GM19238 (cell line): ENCODE data around the gene CEACAM16.

Experiments used
- DNase-seq: peaks from one replicate; pipeline ENCODE4 v3.0.0; 2011; ENCODE audit warnings: low spot score; ENCODE audit not compliant: insufficient read length

The CEACAM16 gene

DNA sequence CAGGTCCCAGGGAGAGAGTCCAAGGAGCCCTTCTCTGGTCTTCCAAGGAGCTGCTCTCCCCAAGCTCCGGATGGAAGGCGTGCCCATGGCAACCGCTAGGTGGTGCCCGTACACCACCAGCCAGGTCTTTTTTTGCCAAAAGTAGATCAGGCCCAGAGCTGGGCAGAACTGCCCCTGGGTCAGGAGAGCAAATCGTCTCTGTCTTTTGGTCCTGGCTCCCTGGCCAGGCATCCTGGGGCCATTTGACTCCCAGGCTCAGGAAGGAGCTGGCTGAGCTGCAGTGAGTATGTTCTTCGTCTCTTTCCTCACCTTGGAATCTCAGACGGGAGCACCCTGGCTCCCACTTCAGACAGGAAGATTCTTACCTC lies 25.0 kb downstream of the CEACAM16 start:
- DNase-seq, result peak; percentile 74

DNA sequence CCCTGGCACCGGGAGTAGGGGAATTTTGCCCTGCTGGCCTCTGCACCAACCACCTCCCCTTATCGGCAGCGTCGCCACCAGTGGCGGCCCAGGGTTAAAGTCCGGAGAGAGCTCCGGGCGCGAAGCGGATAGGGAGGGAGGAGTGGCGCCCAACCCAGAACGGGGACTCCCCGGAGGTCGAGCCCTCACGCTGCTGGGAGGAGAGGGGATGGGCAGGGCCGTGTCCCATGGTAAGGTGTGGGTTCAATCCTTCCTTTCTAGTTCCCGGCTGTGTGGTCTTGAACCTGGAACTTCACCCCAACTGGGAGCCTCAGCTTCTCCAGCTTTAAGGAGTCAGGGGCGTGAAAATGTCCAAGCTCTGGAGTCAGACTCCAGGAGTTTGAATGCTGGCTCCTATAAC lies 26.3 kb downstream of the CEACAM16 start:
- no peak for DNase-seq

DNA sequence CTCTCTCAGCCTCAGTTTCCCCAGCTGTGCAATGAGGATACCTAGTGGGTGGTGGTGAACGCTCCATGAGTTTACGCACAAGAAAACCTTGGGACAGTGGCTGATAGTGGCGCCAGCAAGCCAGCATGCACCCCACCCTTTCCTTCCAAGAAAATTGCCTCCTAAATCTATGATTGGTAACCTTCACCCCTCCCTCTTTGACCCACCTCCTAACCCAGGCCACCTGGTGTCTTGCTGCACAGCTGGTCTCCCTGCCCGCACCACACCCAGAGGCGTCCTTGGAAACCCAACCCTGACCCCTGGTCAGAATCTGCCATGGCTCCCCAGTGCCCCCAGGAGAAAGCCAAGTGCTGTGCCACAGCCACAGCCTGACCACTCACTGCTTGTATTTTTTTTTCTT lies 26.7 kb downstream of the CEACAM16 start:
- DNase-seq, result no peak

DNA sequence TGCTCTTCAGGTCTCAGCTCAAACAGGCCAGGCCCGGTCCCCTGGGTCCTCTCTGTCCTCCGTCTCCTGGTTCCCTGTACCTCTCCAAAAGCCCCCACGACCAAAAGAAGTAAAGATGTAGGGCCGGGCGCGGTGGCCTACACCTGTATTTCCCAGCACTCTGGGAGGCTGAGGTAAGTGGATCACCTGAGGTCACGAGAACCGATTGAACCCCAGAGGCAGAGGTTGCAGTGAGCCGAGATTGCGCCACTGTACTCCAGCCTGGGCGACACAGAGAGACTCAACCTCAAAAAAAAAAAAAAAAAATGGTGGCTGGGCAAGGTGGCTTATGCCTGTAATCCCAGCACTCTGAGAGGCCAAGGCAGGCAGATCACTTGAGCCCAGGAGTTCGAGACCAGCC lies 27.5 kb downstream of the CEACAM16 start:
- DNase-seq, result no peak

DNA sequence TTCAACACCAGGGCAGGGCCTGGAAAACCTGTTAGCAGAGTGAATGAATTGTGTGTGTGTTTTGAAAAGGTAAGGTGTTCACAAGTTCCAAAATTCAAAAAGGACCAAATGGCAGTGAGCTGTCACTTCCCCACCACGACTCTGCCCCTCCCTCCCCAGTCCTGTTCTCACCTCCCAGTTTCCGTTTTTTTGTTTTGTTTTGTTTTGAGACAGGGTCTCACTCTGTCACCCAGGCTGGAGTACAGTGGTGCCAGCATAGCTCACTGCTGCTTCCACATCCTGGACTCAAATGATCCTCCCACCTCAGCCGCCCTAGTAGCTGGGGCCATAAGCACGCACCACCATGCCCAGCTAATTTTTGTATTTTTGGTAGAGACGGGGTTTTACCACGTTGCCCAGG lies 29.2 kb downstream of the CEACAM16 start:
- DNase-seq, result no peak

DNA sequence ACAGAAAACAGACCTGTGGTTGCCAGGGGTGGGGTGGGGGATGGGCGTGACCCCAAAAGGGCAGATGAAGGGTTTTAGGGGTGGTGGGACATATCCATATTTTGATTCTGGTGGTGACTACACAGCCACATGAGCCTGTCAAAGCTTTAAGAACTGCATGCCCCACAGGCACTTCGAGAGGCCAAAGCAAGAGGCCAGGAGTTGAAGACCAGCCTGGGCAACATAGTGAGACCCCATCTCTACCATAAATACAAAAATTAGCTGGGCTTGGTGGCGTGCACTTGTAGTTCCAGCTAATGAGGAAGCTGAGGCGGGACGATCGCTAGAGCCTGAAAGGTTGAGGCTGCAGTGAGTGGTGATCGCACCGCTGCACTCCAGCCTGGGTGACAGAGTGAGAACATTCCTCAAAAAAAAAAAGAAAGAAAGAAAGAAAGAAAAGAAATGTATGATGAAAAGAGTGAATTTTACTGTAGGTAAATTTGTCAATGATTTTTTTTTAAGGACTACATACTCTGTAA lies 30.6 kb downstream of the CEACAM16 start:
- no peak for DNase-seq

DNA sequence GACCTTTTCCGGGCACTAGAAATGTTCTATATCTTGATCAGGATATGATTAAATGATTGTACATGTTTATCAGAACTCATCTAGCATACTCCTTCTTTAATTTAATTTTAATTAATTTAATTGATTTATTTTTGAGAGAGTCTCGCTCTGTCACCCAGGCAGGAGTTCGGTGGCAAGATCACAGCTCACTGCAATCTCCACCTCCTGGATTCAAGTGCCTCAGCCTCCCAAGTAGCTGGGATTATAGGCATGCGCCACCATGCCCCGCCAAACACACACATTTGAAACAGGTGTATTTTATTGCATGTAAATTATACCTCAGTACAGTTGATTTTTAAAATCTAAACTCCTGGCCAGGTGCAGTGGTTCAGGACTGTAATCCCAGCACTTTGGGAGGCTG lies 32.1 kb downstream of the CEACAM16 start:
- no peak for DNase-seq

DNA sequence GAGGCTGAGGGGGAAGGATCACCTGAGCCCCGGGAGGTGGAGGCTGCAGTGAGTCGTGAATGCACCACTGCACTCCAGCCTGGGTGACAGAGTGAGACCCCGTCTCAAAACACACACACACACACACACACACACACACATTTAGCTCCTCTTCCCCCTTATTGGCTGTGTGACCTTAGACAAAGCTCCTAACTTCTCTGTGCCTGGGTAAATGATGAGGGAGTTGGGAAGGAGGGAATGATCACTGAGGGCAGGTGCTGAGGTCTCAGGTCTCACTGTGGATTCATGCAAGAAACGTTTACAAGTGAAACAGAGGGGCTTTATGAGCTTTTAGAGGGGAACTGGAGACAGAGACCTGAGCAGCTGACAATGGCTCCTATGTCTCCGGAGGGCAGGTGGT lies 32.7 kb downstream of the CEACAM16 start:
- DNase-seq, result no peak

DNA sequence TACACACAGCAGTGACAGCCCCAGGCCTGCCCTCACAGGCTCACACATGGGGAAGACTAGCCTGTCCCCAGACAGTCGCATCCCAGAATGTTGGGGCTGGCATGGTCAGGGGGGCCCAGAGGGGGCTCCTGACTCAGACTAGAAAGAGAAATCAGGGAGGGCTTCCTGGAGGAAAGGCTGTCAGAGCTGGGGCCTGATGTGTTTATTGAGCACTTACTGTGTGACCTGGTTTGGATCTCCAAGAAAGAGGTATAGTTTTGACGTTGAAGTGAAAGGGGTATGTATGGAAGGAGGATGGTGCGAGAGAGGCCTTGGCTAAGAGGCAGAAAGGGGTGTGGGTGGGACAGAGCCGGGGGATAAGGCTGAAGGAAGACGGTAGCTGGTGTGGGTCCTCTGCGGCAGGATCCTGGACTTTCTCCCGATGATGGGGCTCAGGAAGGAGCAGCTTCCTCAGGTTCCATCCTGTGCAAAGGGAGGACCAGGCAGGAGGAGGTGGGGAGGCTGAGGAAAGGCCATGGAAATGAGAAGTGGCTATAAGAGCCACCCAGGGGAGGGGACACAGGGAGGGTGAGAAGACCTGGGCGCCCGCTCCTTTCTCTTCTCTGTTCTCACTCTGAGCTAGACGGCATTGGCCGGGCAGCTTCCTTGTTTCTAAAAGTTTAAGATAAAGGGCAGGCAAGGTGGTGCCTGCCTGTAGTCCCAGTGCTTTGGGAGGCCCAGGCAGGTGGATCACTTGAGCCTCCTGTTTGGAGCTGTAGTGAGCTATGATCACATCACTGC lies 33.5 kb downstream of the CEACAM16 start:
- no peak for DNase-seq

DNA sequence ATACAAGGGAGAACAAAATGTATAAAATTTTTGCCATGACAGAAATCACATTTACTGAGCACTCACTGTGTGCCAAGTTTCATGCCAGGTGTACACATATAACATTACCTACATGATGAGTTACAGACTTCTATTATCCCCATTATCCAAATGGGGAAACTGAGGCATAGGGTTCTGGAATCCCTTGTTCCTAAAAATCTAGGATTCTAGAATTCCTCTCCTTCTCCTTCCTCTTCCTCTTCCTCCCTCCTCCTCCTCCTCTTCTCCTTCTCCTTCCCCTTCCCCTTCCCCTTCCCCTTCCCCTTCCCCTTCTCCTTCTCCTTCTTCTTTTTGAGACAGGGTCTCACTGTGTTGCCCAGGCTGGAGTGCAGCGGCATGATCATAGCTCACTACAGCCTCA lies 35.4 kb downstream of the CEACAM16 start:
- no peak for DNase-seq

DNA sequence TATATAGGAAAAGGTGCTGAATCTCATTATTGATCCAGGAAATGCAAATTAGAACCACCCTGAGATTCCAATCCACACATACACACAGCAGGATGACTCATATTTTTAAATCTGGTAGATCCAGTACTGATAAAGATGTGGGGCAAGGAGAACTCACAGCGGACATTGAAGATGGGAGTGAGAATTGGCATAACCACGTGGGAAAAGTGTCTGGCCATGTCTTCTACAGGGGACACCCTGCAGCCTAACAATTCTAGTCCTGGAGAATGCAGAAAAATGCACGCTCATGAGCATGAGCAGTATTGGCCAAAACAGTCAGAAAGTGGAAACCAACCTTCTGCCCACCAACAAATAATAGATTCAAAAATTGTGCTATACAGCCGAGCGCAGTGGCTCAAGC lies 36.1 kb downstream of the CEACAM16 start:
- DNase-seq, result no peak

DNA sequence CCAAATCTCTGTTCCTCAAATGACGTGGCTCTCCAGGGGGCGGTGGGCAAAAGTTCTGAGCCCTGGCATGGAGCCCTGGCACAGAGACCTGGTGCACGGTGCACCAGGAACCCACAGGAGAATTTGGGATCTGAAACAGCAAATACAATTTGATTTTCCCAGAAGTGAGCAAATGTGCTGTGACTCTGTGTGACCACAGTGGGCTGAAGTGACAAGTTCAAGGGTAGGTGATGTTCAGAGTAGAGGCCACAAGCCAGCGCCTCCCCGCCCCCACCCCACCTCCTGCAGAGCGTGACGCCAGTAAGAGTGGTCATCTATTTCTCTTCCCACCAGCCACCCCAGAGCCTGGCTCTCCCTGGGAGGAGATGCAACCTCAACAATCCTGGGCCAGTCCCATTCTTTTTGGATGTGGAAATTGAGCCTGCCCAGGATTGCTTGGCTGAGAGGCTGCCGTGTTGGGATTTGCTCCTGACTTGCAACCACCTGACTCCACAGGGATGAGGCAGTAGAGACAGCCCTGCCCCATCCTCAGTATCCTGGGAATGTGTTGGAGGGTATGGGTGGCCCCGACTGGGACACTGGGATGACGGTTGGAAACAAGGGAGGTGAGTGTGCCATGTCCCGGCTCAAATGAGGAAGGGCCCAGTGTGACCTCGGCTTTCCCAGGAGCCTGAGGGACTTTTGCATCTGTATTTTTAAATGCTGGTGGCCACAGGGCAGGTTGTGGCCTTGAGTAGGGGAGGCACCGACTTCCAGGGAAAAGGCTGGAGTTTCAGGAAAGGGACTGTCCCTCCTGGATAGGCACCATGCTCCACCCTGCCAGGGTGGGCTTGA lies 38.5 kb downstream of the CEACAM16 start:
- no peak for DNase-seq

DNA sequence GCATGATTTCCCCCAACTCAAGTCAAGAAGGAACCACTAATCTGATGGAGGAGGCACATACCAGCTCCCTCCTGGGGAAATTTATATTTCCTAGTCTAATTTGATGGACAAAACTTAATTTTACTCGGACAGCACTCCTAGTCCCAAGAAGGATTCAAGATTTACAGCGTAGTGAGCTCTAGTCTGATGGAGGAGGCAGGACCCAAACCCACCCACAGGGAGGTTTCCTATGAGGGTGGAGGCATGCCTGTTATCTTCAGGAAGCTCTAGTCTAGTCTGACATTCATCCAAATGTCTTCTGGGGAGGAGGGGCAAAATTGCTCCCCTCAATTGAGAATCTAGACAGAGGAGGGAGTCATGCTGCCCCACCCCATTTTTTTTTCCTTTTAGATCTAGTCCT lies 39.2 kb downstream of the CEACAM16 start:
- no peak for DNase-seq

DNA sequence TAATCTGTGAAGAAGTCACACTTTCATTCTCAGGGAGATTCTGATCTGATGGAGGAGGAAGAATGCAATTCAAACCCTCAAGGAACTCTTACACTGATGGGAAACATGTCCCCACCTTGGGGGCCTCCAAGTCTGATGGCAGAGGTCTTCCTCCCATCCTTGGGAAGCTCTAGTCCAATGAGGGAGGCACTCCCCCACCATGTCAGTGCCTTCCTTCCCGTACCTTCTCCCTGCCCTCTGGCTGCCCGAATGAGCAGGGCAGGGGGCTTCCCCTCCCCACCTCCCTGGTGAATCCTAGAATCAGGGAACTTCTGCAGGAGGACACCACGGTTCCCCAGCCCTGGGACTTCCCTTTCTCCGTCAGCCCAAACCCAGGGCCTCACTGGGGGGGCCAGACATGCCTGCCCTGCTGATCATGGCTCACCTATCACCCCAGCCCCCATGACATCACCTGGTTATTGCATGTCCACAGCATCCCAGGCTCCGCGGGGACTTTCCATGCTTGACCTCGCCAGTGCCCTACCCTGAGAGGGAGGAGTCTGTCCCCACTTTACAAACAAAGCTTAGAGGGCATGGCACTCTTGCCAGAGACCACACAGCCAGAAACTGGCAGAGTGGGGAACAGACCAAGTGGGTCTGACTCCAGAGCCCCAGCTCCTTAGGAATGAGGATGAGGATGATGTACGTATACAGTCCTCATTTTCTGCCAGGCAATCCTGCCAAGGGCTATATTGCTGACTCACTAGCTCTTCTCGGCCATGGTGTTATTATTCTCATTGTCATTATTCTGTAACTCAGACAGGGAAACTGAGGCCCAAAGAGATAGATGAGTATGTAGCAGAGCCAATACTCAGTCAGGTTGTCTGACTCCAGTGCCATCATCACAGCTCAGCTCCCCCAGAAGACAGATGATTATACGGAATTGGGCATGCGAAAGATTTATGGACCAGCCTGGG lies 39.9 kb downstream of the CEACAM16 start:
- DNase-seq, result no peak

DNA sequence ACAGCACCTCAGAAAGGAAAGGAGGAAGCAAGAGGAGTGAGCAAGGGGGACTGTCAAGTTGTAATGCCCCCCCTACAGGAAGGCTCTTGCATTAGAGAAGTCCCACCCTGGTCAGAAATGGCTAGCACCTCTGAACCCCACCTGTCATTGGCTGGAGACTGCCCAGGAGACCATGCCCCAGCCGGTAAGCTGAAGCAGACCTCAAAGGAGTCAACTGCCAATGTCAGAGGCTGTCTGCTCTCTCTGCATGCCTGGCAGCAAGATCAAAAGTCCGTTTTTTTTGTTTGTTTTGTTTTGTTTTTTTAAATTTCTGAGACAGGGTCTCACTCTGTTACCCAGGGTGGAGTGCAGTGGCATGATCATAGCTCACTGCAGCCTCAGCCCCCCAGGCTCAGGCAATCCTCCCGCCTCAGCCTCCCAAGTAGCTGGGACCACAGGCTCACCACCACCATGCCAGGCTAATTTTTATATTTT lies 41.4 kb downstream of the CEACAM16 start:
- no peak for DNase-seq

DNA sequence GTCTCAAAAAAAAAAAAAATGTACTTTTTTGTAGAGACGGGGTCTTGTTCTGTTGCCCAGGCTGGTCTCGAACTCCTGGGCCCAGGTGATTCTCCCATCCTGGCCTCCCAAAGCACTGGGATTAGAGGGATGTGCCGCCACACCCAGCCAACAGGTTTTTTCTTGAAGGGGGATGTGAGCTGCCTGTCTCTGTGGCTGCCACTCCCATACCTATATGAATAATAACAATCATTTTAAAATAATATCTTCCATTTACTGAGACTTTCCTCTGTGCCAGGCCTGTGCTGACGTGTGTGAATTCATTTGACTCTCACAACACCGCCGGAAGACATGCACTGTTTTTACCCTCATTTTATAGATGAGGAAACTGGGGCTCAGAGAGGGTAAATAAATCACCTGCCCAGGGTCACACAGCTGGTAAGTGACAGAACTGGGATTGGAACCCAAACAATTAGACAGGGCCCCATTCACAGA lies 42.3 kb downstream of the CEACAM16 start:
- no peak for DNase-seq

DNA sequence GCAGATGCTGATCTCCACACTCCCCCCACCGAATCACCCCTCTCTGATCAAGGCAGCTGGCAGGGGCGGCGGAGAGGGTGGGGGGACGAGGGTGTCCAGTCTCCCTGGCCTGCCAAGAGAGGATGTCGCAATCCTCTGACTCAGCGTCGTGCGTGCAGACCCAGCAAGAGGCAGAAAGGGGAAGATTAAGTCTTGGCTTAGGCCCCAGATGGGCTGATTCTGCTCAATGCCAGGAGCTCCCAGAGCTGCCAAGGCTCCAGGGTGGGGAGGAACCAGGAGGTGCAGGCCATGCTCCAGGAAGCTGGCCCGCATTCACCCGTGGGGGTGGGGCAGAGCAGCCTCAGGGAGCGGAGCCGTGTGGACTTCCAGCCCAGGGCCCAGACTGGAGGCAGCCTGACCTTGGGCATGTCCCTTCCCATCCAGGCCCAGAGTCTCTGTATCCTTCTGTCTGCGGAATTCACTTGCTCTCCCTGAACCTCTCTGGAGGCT lies 42.9 kb downstream of the CEACAM16 start:
- DNase-seq, result no peak

DNA sequence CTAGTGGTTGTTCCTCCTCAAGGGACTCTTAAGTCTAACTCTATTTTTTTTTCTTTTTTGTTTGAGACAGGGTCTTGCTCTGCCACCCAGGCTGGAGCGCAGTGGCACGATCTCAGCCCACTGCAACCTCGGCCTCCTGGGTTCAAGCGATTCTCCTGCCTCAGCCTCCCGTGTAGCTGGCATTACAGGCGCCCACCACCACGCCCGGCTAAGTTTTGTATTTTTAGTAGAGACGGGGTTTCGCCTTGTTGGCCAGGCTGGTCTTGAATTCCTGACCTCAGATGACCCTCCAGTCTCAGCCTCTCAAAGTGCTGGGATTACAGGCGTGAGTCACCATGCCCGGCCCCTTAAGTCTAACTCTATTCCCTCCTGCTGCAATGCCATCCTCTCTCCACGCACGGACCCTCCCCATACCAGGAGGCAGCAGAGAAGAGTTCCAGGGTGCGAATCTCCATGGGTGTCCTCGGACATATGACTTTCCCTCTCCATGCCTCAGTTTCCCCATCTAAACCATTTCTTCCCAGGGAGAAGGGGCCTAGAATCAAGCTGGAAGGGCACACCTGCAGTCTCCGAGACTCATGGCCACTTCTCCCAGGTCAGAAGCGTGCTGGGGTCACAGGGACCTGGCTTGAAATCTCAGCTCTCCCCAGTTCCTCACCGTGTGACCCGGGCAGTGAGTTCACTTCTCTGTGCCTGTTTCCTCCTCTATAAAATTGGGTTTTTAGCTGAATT lies 43.5 kb downstream of the CEACAM16 start:
- no peak for DNase-seq

DNA sequence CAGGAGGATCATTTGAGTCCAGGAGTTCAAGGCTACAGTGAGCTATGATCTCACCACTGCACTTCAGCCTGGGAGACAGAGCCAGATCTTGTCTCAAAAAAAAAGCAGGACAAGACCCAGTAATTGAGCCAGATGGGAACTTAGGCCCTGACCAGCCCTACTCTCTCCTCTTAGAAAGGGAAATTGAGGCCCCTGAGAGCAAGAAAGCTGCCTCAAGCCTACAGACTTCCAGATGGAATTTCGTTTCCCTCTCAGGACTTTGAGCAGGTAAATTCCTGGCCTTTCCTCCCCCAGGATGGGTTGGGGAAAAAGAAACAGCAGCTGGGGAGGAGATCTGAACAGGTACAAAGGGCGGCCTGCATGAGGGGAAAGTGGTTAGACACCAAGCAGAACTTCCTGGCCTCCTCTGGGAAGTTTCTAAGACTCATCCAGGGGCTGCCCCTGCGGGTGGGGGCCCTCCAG lies 46.0 kb downstream of the CEACAM16 start:
- DNase-seq, result no peak

DNA sequence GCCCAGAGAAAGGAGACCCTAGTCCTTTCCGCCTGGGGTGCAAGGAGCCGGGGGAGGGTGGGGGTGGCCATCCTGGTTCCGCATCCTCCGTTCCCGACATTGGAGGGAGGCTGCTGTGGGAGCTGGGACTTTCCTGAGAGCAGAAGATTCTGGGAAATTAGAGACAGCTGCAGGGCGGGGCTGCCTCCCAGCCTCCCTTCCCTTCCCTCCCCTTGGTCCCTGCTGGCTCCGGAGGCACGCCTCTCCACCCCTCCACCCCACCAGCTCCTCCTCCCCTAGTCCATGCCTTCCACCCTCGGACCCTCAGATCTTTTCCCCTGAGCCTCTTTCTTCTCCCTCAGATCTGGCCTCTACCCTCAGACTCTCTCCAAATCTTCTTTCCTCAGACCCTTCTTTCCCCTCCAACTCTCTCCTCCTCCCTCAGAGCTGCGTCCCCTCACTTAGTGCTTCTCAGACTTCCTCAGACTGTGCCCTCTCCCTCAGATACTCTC lies 46.4 kb downstream of the CEACAM16 start:
- no peak for DNase-seq
